GM21447 (cell line): ENCODE results near the gene ACSL1.
A peak's percentile ranks its signal among the peaks of the same experiment; 100 is the strongest.

Experiments used
- ATAC-seq: cut with Tn5 transposase; IDR thresholded peaks from one replicate; pipeline ENCODE4 v1.9.1; 2021; ENCODE audit not compliant: unreplicated experiment

Gene ACSL1

GRCh38 chr4:184825896-184826690 lies at the start of gene ACSL1:
Gene ACSL1 (minus strand): TSS chr4:184825968. CDS start chr4:184803514, 22,454 bp downstream.
- ATAC-seq: peak; percentile 64

- no peak for ATAC-seq
Measured at GRCh38 chr4:184873054-184873453, 47.3 kb upstream of the ACSL1 start.

GRCh38 chr4:184870718-184871117 lies 45.0 kb upstream of the ACSL1 start:
- ATAC-seq: no peak

GRCh38 chr4:184868623-184869022 lies 42.9 kb upstream of the ACSL1 start:
- ATAC-seq: no peak

- ATAC-seq: no peak
Measured at GRCh38 chr4:184863916-184864315, 38.1 kb upstream of the ACSL1 start.

GRCh38 chr4:184861047-184861446 lies 35.3 kb upstream of the ACSL1 start:
- no peak for ATAC-seq

GRCh38 chr4:184860018-184860779 lies 34.4 kb upstream of the ACSL1 start:
- ATAC-seq: peak; percentile 69

GRCh38 chr4:184857441-184858121 lies 31.8 kb upstream of the ACSL1 start:
- ATAC-seq: no peak

- peak; percentile 31 for ATAC-seq
Measured at GRCh38 chr4:184856277-184856609, 30.5 kb upstream of the ACSL1 start.

GRCh38 chr4:184854673-184855072 lies 28.9 kb upstream of the ACSL1 start:
- no peak for ATAC-seq

- no peak for ATAC-seq
Measured at GRCh38 chr4:184853436-184853835, 27.7 kb upstream of the ACSL1 start.

GRCh38 chr4:184851886-184852285 lies 26.1 kb upstream of the ACSL1 start:
- no peak for ATAC-seq

- peak; percentile 75 for ATAC-seq
Measured at GRCh38 chr4:184851200-184851541, 25.4 kb upstream of the ACSL1 start.

GRCh38 chr4:184850431-184851199 lies 24.8 kb upstream of the ACSL1 start:
- peak; percentile 28 for ATAC-seq

- no peak for ATAC-seq
Measured at GRCh38 chr4:184850018-184850417, 24.2 kb upstream of the ACSL1 start.

GRCh38 chr4:184849185-184849584 lies 23.4 kb upstream of the ACSL1 start:
- peak; percentile 30 for ATAC-seq

GRCh38 chr4:184848510-184848909 lies 22.7 kb upstream of the ACSL1 start:
- peak; percentile 41 for ATAC-seq

- ATAC-seq: no peak
Measured at GRCh38 chr4:184846531-184846930, 20.8 kb upstream of the ACSL1 start.

- no peak for ATAC-seq
Measured at GRCh38 chr4:184845367-184846021, 19.7 kb upstream of the ACSL1 start.

GRCh38 chr4:184844742-184845141 lies 19.0 kb upstream of the ACSL1 start:
- no peak for ATAC-seq
